ENCODE data around the gene TBC1D1.

- TF ChIP-seq CTCF (conservative IDR thresholded peaks at IDR 0.05): no peak
- TF ChIP-seq EZH2 (IDR thresholded peaks at IDR 0.05; ENCODE audit: low read depth): no peak
Observed at GRCh38 chr4:38163216-38164006, 272.5 kb downstream of the TBC1D1 start.

All from PC-9 (cell line).